HS-5 (cell line): ENCODE data around the gene ARPC4.
"Not testable (repeated sequence)": the region's sequence is repeated elsewhere in the genome, so short reads cannot be mapped to it uniquely, and the experiment has no call there.

ENCODE experiments used
- DNase-seq: peaks from one replicate; pipeline ENCODE4 v3.0.0-alpha.2; 2012; ENCODE audit warnings: low read depth

ARPC4 gene

GRCh38 chr3:9825451-9826040 lies 32.7 kb downstream of the ARPC4 start:
- DNase-seq, result no peak

- DNase-seq, result no peak
Measured at GRCh38 chr3:9826815-9827573, 34.1 kb downstream of the ARPC4 start.

GRCh38 chr3:9828801-9829755 lies 36.2 kb downstream of the ARPC4 start:
- DNase-seq, result no peak

- no peak for DNase-seq
Measured at GRCh38 chr3:9831253-9831652, 38.4 kb downstream of the ARPC4 start.

DNA sequence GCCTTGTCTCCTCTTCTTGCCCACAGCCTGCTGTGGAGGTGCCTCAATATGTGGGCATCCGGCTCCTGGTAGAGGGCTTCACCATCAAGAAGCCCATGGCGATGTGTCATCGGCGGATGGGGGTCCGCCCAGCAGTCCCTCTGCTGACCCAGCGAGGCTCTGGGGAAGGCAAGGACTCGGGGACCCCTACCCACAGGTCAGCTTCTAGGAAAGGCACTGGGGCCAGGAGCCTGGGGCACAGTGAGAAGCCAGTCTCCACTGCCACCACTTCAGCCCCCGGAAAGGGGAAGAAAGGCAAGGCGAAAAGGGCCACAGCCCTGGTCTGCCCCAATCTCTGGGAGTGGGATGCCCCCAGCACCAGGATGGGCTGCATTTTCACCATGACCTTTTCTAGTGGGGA lies 40.2 kb downstream of the ARPC4 start:
- no peak for DNase-seq

DNA sequence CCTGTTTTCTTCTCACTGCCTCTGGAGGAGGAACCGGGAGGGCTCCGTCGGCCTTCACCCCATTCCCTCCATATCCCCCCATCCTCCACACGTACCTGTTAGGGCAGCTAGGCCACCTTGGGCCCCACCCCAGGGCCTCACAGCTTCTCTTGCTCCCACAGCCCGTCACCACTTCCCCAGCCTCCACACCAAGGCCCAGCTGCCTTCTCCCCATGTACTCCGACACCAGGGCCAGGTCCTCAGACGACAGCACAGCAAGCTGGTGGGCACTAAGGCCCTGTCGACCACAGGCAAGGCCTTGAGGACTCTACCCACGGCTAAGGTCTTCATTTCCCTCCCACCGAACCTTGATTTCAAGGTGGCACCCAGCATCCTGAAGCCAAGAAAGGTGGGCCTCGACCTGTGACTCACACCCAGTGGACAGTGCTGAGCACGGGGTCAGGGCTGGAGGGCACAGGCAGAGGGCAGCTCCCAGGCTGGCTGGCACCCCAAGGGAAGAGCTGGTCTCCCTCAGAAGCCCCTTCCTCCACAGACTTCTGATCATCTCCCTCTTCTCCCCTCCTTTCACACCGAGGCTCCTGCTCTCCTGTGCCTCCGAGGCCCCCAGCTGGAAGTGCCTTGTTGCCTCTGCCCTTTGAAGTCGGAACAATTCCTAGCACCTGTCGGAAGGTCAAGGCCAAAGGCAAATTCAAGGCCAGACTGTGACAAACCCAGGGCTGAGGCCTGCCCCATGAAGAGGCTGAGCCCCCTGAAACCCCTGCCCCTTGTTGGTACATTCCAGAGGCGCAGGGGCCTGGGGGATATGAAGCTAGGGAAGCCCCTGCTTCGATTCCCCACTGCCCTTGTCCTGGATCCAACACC lies 41.9 kb downstream of the ARPC4 start:
- no peak for DNase-seq

- no peak for DNase-seq
Measured at GRCh38 chr3:9837701-9838582, 45.1 kb downstream of the ARPC4 start.

- no peak for DNase-seq
Measured at GRCh38 chr3:9838856-9839255, 46.0 kb downstream of the ARPC4 start.

DNA sequence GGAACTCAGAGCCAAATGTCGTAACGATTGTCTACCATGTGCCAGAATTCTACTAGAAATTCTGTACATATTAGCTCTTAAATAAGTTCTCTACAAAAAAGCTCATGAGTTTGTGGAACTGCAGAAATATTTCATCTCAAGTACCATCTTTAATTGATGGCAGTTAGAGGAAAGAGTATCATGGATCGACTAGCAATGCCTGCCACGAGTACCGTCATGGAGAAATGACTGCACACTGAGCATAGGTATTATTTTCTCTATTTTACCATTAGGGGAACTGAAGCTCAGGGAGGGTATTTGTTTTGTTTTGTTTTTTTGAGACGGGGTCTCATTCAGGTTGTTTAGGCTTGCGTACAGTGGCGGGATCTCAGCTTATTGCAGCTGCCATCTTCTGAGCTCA lies 48.1 kb downstream of the ARPC4 start:
- DNase-seq, result no peak

DNA sequence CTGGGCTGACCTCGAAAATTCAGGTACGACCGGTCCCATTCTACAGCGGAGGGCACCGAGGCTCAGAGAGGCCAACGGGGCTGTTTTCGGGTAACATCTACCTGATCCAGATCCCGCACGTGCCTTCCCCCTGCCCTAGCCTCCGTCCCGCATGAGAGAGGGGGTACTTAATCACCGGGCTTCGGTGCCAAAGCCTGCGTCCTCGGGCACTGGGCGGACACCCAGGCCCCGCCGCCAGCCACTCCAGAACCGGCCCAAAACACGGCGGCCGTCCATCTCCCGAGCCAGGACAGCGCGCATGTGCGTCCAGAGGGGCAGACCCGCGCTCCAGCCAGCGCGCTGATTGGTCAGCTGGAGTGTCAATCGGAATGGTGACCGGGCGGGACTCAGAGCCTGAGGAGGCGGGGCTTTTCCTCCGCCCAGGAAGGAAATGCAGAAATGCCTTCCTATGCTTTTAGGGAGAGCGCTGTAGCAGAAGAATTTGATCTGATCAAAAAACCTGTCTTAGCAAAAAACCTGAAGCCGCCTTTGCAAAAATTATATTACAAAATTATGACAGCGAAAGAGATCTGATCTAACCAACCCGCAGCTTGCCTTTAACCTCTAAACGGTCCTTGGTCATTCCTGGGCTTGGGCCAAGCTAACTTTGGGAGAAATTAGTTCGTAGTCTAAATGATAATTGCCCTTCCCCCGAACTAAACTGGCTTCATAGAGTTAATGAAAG lies 51.0 kb downstream of the ARPC4 start, which contains the start of gene RPUSD3:
Gene RPUSD3, minus strand, starts transcription at position 294 of the 724 bp plus-strand sequence. Its CDS starts 18 bp downstream, at position 276.
- peak; percentile 81 for DNase-seq

DNA sequence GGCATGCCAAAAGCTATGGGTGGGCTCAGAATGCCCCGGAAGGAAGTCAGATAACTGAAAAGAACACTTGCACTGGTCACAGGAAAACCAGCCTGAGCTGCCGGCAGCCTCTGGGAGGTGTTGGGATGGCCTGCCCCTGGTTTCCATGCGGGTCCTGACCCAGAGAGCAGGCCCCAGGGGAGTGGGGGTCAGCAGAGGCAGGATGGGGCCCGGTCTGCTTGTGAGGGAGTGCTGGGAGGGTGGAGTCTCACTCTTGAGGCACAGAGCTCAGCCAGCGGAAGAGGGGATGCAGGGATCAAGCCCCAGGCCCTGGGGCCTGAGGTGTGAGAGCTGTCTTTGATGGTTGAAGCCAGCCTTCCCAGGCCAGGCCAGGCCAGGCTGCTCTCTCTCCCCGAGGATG lies 53.3 kb downstream of the ARPC4 start:
- DNase-seq, result no peak

GRCh38 chr3:9846931-9847488 lies 54.1 kb downstream of the ARPC4 start:
- DNase-seq, result no peak

DNA sequence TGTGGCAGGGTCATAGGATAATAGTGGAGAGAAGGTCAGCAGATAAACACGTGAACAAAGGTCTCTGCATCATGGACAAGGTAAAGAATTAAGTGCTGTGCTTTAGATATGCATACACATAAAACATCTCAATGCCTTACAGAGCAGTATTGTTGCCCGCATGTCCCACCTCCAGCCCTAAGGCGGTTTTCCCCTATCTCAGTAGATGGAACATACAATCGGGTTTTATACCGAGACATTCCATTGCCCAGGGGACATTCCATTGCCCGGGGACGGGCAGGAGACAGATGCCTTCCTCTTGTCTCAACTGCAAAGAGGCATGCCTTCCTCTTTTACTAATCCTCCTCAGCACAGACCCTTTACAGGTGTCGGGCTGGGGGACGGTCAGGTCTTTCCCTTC lies 55.0 kb downstream of the ARPC4 start:
- DNase-seq, result not testable (repeated sequence)

DNA sequence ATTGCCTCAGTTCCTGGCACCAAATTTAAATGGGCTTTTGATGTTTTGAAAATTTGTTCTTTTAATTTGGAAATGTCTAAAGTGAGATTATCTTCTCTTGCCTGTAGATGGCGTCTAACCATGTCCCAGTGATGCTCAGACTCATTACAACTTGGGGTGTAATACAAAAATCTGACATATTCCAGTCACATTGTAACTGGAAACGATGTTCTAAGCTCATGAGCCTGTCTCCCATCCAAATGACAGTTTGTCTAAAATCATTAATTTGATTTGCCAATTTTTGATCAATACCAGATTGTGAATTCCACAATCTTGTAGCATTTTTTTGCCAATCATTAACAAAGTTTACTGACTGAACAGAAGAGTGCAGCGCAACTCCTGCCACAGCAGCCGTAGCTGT lies 56.0 kb downstream of the ARPC4 start:
- not testable (repeated sequence) for DNase-seq

DNA sequence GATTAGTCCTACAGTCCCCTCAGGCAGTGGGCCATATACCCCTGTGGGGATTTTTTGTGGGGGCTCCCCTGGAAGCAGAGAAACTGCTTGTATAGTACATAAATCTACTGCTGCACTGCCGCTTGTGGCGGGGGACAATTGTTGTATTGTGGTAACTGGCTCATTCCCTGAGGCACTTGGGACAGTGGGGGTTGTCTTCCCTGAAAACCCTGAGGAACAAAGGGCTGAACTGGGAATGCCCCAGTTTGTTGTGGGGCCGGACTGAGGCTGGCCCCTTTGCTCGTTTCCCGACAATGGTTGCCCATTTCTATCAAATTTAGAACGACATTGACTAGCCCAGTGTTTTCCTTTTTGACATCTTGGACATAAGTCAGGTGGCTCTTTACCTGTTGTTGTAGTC lies 58.5 kb downstream of the ARPC4 start:
- not testable (repeated sequence) for DNase-seq

- not testable (repeated sequence) for DNase-seq
Measured at GRCh38 chr3:9851926-9852325, 59.0 kb downstream of the ARPC4 start.

GRCh38 chr3:9852528-9852927 lies 59.6 kb downstream of the ARPC4 start:
- DNase-seq, result no peak

DNA sequence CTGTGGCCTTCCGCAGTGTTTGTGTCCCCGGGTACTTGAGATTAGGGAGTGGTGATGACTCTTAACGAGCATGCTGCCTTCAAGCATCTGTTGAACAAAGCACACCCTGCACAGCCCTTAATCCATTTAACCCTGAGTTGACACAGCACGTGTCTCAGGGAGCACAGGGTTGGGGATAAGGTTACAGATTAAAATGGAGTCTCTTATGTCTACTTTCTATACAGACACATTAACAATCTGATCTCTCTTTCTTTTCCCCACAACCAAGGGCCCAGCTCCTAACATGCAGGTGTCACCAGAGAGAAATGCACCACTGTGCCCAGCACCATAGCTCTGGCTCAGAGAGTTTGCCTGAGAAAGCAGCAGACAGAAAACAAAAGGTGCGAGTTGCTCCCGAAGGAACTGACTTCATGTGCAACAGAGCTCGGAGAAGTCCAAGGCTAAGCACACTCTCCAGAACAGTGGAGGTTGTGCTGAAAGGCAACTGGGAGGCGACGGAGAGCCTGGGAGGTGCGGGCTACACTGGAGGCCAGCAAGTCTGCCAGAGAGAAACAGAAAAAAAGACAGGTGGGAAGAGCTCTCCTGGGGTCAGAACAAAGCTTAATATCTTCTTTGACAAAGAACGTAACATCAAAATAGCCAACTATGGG lies 61.5 kb downstream of the ARPC4 start:
- DNase-seq, result not testable (repeated sequence)

- no peak for DNase-seq
Measured at GRCh38 chr3:9855594-9855993, 62.7 kb downstream of the ARPC4 start.
